Activated naive CD4-positive, alpha-beta T cell treated with anti-CD3 and anti-CD28 coated beads, Interleukin-2, amount 50 U/mL, for 72 hours (primary cell): ENCODE data around the gene GLRA2. TPM values are rescaled to one million over a fixed set of nuclear protein-coding genes. Genes with fewer than 3 reads are reported as not detected.
"Not testable (repeated sequence)": the region's sequence is repeated elsewhere in the genome, so short reads cannot be mapped to it uniquely, and the experiment has no call there.

Source experiments
- ATAC-seq, 2 donors: fragments of 150-1000 bp; cut with Tn5 transposase; 2 replicates each; pipeline ENCODE4 v1.10.0; 2021; ENCODE audit warnings: mild to moderate bottlenecking in 2 of 2, moderate library complexity in 2 of 2
- DNase-seq, 2 donors: peaks; one replicate each; pipeline ENCODE4 v3.0.0; 2021 to 2022; ENCODE audit warnings: low spot score in 2 of 2
- H3K27ac Mint-ChIP-seq, 2 donors: one replicate each; pipeline ENCODE4 v1.8.0; 2022; ENCODE audit warnings: mild to moderate bottlenecking in 2 of 2, mixed read lengths in 2 of 2
- H3K36me3 Mint-ChIP-seq, 2 donors: one replicate each; pipeline ENCODE4 v1.8.0; 2022; ENCODE audit warnings: mixed read lengths in 2 of 2
- H3K9me3 Mint-ChIP-seq, 2 donors: one replicate each; pipeline ENCODE4 v1.8.0; 2022; ENCODE audit warnings: mixed read lengths in 2 of 2
- total RNA-seq, 2 donors: library from RNA; stranded (reverse); gene quantifications; one replicate each; pipeline ENCODE4 v1.2.3, GENCODE V29; 2022

Gene GLRA2
- total RNA-seq, 2 donors from 2014 or later = not detected

DNA sequence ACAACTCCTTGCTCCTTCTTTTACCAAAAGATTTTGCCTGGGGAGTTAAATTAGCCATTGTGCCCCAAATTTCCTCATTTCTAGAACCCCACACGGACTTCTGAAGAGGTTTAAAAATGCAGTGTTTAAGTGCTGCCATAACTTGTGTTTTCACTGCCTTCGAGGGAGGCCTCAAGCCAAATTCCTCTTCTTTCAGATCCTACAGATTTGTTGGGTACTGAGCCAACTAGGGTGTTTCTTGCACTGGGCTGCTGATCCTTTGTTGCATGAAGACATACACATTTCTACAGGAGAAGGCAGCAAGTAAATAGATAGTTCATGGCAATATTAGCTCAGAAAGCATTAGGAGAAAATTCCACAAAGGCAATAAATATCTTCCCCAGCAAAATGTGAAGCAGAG is 43.8 kb downstream of the GLRA2 start:
- Mint-ChIP-seq H3K27ac (no peak overlapping the region), H3K9me3 (no peaks in the 10 kb centered on the region), H3K36me3 (no peaks in the 10 kb centered on the region)
- DNase-seq = no peak
- no peak for ATAC-seq

GRCh38 chrX:14581081-14581480 is 51.7 kb downstream of the GLRA2 start:
- H3K9me3 Mint-ChIP-seq = no peaks in the 10 kb centered on the region
- no peak for DNase-seq
- ATAC-seq = no peak
- H3K36me3 Mint-ChIP-seq = no peaks in the 10 kb centered on the region
- H3K27ac Mint-ChIP-seq = no peak overlapping the region

DNA sequence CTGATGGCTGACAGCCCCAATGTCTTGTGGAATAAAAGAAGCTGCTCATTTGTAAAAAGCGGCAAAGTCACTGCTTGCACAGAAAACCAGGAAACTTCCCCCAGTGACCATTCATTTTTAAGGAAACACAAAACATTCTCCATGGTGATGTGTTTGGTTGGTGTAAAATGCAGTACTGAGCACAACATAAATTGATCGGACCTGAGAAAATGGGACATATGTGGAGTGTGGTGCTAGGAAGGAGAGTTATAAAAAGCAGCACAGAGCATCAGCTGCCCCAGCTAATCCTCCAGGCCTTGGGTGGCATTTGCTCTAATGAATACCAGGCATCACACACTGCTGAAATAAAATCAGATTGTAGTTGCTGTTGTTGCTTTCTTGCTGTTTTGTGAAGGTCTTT is 55.2 kb downstream of the GLRA2 start:
- DNase-seq = no peak
- Mint-ChIP-seq H3K9me3 (no peaks in the 10 kb centered on the region), H3K27ac (no peak overlapping the region), H3K36me3 (no peaks in the 10 kb centered on the region)
- ATAC-seq = no peak

- no peak overlapping the region for H3K27ac Mint-ChIP-seq
- no peak for DNase-seq
Measured at GRCh38 chrX:14590216-14590615, 60.9 kb downstream of the GLRA2 start.

GRCh38 chrX:14590693-14591424 is 61.5 kb downstream of the GLRA2 start:
- Mint-ChIP-seq H3K27ac (no peak overlapping the region), H3K9me3 (no peaks in the 10 kb centered on the region), H3K36me3 (no peaks in the 10 kb centered on the region)
- no peak for ATAC-seq
- no peak for DNase-seq

More at GRCh38 chrX:14590216-14590615, 60.9 kb downstream of the GLRA2 start:
- H3K9me3 Mint-ChIP-seq = no peaks in the 10 kb centered on the region
- H3K36me3 Mint-ChIP-seq = no peaks in the 10 kb centered on the region
- ATAC-seq = no peak

- H3K36me3 Mint-ChIP-seq = no peaks in the 10 kb centered on the region
Measured at GRCh38 chrX:14591976-14592375, 62.6 kb downstream of the GLRA2 start.

GRCh38 chrX:14594521-14594920 is 65.2 kb downstream of the GLRA2 start:
- H3K27ac Mint-ChIP-seq = no peak overlapping the region
- H3K9me3 Mint-ChIP-seq = no peaks in the 10 kb centered on the region
- no peaks in the 10 kb centered on the region for H3K36me3 Mint-ChIP-seq
- DNase-seq = no peak
- no peak for ATAC-seq

More at GRCh38 chrX:14591976-14592375, 62.6 kb downstream of the GLRA2 start:
- DNase-seq = no peak
- no peaks in the 10 kb centered on the region for H3K9me3 Mint-ChIP-seq
- no peak overlapping the region for H3K27ac Mint-ChIP-seq
- no peak for ATAC-seq

DNA sequence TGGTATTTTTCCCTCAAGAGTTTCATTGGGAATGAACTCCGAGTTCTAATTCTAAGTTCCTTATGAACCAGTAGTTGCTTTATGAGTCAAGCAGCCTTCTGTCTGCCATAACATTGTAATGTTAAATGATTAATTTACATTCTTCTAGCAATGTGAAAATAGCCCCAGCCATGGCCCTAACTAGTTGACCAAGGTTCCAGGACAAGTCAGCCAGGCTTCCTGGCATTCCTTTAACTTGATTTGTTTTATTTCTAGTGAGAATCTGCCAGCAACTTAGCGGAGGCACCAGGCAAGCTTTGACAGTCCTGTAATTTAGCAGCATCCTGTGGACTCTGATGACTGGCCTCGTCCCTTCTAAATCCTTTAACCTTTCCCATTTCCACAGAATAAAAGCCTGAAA is 69.0 kb downstream of the GLRA2 start:
- Mint-ChIP-seq H3K27ac (no peak overlapping the region), H3K36me3 (no peaks in the 10 kb centered on the region), H3K9me3 (peaks cover 7% of the 10 kb centered on the region in 2 donors)
- no peak for ATAC-seq
- no peak for DNase-seq

- Mint-ChIP-seq H3K27ac (no peak overlapping the region), H3K9me3 (no peaks in the 10 kb centered on the region), H3K36me3 (no peaks in the 10 kb centered on the region)
- ATAC-seq = no peak
- no peak for DNase-seq
Measured at GRCh38 chrX:14607446-14607985, 78.2 kb downstream of the GLRA2 start.

DNA sequence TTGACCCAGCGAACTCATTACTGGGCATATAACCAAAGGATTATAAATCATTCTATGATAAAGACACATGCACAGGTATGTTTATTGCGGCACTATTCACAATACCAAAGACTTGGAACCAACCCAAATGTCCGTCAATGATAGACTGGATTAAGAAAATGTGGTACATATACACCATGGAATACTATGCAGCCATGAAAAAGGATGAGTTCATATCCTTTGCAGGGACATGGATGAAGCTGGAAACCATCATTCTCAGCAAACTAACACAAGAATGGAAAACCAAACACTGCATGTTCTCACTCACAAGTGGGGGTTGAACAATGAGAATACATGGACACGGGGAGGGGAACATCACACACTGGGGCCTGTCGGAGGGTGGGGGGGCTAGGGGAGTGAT is 83.1 kb downstream of the GLRA2 start:
- not testable (repeated sequence) for ATAC-seq, H3K27ac Mint-ChIP-seq, H3K36me3 Mint-ChIP-seq, DNase-seq, H3K9me3 Mint-ChIP-seq

- no peaks in the 10 kb centered on the region for H3K9me3 Mint-ChIP-seq
- no peaks in the 10 kb centered on the region for H3K36me3 Mint-ChIP-seq
- no peak overlapping the region for H3K27ac Mint-ChIP-seq
- DNase-seq (no peak), ATAC-seq (no peak)
Measured at GRCh38 chrX:14616301-14616700, 87.0 kb downstream of the GLRA2 start.

GRCh38 chrX:14616836-14617235 is 87.5 kb downstream of the GLRA2 start:
- no peaks in the 10 kb centered on the region for H3K9me3 Mint-ChIP-seq
- H3K36me3 Mint-ChIP-seq = no peaks in the 10 kb centered on the region
- H3K27ac Mint-ChIP-seq = no peak overlapping the region
- no peak for DNase-seq
- no peak for ATAC-seq

DNA sequence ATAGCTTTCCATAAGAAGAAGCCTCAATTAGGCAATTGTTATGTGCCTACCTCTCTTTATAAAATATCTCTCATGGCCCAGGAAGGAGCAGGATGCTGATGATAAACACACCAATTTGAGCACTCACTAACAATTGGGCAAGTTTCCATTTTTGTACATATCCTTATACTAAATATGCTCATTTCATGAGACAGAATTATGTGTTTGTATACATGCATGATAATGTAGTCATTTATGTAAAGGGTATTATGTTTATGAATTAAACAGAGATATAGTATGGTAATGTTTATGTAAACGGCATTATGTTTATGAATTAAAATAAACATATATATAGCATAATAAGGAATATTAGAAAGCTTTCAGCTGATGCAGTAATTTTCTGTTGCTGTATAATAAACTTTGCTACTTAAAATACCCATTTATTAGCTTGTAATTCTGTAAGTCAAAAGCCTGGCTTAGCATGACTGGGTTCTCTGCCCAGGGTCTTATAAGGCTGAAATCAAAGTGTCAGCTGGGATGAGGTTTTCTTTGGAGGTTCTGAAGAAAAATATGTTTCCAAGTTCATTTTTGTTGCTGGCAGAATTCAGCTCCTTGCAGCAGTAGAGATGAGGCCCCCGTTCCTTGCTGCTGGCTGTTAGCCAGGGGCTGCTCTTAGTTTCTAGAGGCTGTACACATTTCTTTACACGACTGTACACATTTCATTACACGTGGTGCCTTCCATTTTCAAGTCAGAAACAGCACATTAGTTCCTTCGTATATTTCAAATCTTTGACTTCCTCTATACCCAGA is 89.0 kb downstream of the GLRA2 start:
- no peaks in the 10 kb centered on the region for H3K36me3 Mint-ChIP-seq
- H3K27ac Mint-ChIP-seq = no peak overlapping the region
- no peak for ATAC-seq
- DNase-seq = no peak
- H3K9me3 Mint-ChIP-seq = no peaks in the 10 kb centered on the region

DNA sequence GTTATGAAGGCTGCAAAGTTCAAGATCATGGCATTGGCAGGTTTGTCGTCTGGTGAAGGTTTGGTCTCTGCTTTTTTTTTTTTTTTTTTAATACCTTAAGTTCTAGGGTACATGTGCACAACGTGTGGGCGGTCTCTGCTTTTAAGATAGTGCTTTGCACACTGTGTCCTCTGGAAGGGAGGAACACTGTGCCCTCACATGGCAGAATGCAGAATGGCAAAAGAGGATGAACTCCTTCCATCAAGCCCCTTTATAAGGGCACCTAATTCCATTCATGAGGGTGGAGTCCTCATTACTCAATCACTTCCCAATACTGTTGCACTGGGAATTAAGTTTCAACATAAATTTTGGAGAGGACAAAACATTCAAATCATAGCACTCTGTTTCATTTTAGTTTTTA is 101.4 kb downstream of the GLRA2 start:
- ATAC-seq (no peak), DNase-seq (no peak)
- Mint-ChIP-seq H3K36me3 (no peaks in the 10 kb centered on the region), H3K9me3 (no peaks in the 10 kb centered on the region), H3K27ac (no peak overlapping the region)

DNA sequence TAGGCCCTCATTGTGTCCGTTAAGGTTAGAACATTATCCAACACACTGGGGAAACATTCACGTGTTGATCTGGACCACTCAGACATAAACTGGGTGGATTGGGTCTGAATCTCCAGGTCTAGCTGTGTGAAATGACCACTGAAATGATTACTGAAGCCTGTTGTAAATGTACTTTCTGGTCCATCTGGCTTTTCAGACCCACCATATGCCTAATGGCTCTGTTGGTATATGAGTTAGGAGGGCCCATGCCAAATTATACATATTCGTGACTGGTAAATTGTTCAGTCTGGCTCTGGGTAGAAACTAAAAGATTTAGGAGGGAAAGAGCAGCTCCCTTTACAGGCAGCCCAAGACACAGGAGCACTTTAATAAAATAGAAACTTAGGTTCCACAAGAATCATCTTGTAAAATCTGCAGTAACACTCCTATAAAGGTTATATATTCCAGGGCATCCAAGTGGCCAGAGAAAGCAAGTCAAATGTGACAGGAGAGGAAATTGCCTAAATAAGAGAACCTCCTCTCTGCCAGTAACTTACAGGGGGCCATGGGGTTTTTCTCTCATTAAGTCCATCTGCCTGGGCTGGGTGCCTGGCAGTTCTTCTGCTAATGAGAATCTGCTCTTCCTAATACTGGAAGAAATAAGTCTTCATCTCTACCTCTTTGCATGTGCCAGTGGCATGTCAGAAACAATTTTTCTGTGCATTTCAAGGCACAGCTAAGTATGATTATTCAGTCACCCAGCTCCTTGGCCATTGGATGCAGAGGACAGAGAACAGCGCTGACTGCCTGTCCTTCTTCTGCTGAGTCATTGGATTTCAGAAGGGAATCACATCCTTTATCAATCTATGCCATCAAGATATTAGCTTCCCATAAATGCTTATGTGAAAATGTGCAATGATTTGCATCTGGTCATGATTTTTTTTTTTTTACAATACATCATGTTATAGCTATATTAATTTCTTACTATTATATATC is 112.6 kb downstream of the GLRA2 start:
- no peaks in the 10 kb centered on the region for H3K36me3 Mint-ChIP-seq
- ATAC-seq (no peak), DNase-seq (no peak)

DNA sequence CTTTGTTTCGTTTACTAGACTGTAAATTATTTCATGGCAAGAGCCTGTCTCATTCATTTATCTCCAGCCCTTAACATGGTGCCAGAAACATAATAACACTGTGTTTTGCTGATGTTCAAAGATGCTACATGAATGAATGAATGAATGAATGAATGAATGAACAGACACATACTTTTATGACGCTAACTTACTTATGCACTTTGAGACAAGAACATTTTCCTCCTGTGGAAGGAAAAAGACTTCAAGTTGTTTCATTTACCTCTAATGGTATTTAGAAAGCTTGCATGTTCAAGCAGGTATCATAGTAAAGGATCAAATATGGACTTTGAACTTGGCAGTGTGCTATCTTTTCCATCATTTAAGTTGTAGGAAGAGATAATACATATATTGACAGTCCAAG is 131.6 kb downstream of the GLRA2 start:
- Mint-ChIP-seq H3K36me3 (no peaks in the 10 kb centered on the region), H3K27ac (no peak overlapping the region), H3K9me3 (no peaks in the 10 kb centered on the region)
- ATAC-seq (no peak), DNase-seq (no peak)

More for the DNA sequence above, 112.6 kb downstream of the GLRA2 start:
- Mint-ChIP-seq H3K27ac (no peak overlapping the region), H3K9me3 (no peaks in the 10 kb centered on the region)

DNA sequence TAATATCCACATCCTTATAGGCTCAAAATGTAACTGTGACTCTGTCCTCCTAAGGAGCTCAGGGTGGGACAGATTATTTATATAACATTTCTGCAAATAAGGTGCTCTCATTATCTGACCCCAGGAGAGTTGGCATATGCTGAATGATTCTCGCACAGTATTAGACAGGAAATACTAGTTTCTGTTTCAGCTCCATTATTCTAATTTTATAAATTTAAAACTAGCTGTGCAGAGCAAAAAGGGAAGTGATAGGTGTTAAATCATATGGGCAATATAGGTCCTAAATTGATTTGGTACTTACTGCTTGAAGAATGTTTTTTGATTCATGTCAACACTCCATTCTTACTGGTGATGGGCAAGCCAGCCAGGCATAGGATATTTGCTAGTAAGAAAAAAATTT is 141.5 kb downstream of the GLRA2 start:
- Mint-ChIP-seq H3K9me3 (no peaks in the 10 kb centered on the region), H3K36me3 (no peaks in the 10 kb centered on the region), H3K27ac (no peak overlapping the region)
- ATAC-seq = no peak
- DNase-seq = no peak
